Measurements from ENCODE around the gene RNF166.

GRCh38 chr16:88716601-88717001 is 10.4 kb upstream of the RNF166 start:
- no peak for TF ChIP-seq ZNF496 (CRISPR knock-in tag; IDR thresholded peaks at IDR 0.05; ENCODE audit: insufficient replicate concordance)
- TF ChIP-seq SIN3A (IDR thresholded peaks at IDR 0.05; ENCODE audit: borderline replicate concordance, low read depth, low read length), result no peak
- no peak for TF ChIP-seq JUNB (CRISPR knock-in tag; IDR thresholded peaks at IDR 0.05; ENCODE audit: borderline replicate concordance)
- no peak for TF ChIP-seq ZNF276 (CRISPR knock-in tag; IDR thresholded peaks at IDR 0.05; ENCODE audit: low read depth)
- no peak for TF ChIP-seq EZH2 (conservative IDR thresholded peaks at IDR 0.05; ENCODE audit: low read depth, low read length)
- no peak for TF ChIP-seq BHLHE40 (IDR thresholded peaks at IDR 0.05; ENCODE audit: low read length)
- no peak for TF ChIP-seq ZNF3 (CRISPR knock-in tag; IDR thresholded peaks at IDR 0.05)
- no peak for TF ChIP-seq PRDM4 (CRISPR knock-in tag; IDR thresholded peaks at IDR 0.05; ENCODE audit: borderline replicate concordance)
- TF ChIP-seq LBX2 (CRISPR knock-in tag; IDR thresholded peaks at IDR 0.05; ENCODE audit: borderline replicate concordance), result no peak
- no peak for TF ChIP-seq EP300 (IDR thresholded peaks at IDR 0.05; ENCODE audit: low read depth in 2 of 2, low read length in 2 of 2)
- no peak for TF ChIP-seq EP300 (CRISPR knock-in tag; IDR thresholded peaks at IDR 0.05; ENCODE audit: borderline replicate concordance)
- no peak for TF ChIP-seq ATF1 (CRISPR knock-in tag; IDR thresholded peaks at IDR 0.05)
- TF ChIP-seq U2AF1 (optimal IDR thresholded peaks at IDR 0.05; ENCODE audit: low read depth, low read length), result no peak
- no peak for TF ChIP-seq THYN1 (CRISPR knock-in tag; IDR thresholded peaks at IDR 0.05; ENCODE audit: borderline replicate concordance, low read depth)
- TF ChIP-seq CTCF (CRISPR knock-in tag; IDR thresholded peaks at IDR 0.05), result no peak
